Measurements from ENCODE around the gene JAZF1.
A peak's percentile ranks its signal among the peaks of the same experiment; 100 is the strongest.
"Not testable (repeated sequence)": the region's sequence is repeated elsewhere in the genome, so short reads cannot be mapped to it uniquely, and the experiment has no call there.

Gene JAZF1

GRCh38 chr7:27910326-27910725 is 270.3 kb downstream of the JAZF1 start:
- no peak for DNase-seq (ENCODE audit: low spot score)

DNA sequence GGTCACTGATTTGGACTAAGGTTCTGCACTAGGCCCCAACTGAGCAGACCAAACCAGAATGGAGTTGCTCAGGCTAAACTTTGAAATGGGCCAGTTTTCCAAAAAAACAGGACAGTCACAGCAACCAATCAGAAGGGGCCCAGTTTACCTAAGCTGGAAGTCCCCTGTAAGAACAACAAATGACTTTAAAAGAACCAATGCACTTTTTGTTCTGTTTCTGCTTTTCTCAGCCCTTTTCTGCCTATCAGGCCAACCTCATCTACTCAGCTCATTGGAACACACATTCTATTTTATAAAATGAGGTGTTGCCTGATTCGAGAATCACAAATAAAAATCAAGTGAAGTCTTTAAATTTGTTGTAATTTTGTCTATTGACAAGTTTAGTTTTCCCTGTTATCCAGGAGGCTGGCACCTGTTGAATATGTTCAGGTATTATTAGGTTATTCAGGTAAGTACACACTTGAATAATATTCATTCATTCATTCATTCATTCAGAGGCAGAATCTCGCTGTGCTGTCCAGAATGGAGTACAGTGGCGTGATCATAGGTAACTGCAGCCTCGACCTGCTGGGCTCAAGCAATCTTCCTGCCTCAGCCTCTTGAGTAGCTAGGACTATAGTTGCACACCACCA is 271.9 kb downstream of the JAZF1 start:
- DNase-seq (ENCODE audit: low spot score): no peak

DNA sequence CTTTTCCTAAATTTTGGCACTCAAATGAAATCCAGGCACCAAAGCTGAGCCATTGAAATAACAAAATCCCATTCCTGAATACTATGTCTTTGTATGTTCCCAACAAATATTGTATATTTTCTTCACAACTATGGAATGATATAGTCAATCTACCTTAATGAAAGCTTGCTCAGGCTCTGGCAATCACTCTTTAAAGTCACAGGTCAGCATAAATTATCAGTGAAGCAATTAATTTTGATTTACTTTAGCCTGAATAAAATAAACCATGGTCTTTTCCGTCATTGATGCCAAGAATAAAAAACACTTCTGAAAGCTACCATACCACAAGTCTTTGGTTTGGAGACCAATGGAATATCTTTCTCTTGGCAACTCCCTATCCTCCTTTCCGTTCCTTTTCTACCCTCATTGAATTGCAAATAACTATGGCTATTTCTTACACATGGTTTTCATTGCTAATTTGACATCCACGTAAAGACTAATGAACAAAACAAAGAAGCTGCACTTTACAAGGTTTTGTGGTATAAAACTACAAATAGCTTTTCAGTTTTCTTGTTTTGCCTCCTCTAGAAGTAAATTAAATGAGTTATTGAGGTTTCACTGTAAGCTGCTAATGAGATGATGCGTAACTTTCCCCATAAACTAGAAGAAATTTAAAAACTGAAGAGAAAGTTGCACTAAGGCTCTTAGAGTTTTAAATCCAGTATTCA is 274.1 kb downstream of the JAZF1 start:
- no peak for DNase-seq (ENCODE audit: low spot score)

DNA sequence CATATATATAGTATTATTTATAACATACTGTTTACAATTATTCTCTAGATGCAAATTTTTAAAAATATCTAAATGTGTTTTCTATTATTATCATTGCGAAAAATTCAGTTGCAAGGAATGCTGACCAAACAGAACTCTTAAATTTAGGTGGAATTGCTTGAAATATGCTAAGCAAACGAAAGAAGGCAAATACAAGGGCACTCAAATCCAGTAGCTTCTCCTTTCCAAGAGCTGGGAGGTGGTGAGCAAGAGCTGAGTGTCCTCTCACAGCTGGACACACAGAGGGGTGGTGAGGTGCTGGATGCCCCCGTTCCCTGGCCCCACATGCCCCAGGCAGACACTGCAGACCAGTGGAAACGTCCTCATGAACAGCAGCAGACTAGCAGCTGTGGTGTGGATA is 274.6 kb downstream of the JAZF1 start:
- DNase-seq (ENCODE audit: low spot score): no peak

DNA sequence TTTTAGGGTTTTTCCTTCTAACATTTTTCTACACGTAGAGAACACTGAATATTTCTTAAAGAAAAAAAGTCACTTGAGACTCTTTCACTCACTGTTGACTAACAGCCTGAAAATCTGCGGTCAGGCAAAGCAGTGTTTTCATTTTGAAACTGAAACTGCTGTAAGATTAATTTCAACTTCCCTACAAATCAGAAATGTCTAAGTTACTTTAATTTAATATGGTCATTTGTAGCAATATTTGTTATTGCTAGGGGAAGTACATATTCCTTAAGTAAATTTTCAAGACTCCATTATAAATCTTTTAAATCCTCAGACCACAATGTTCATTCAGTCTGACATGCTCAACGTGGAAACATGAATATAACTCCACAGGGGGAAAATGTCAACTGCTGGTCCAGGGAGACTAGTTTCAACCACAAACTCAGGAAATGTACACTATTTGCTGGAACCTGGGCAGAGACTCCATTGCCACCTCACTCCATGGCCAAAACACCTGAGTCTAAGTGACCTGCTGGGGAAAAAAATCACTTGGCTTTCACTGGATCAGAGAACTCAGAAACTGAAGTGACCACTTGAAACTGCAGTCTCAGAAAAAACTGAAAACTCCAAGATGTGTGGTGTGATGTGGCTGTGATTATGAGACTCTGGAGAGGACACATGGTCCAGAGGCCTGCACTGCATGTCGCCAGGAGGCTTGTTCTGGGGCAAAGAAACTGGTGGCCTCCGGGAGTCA is 279.4 kb downstream of the JAZF1 start:
- DNase-seq (ENCODE audit: low spot score): peak; percentile 69

DNA sequence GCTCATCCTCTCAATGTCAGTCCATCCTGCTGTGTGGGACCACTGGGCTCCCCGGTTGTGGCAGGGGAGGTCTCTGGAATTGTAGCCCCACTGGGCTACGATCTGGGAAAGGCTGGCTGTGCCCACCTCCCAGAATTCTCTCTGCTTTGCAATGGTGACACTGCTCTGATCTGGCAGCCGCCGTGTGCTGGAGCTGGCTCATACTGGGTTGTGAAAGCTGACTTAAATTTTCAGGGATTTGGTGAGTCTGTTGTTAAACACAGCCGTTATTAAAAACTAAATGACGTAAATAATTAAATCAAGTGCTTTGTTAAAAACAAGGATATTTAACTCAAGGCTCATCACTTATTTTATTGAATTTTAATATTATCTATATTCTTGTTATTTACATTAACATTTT is 280.6 kb downstream of the JAZF1 start:
- DNase-seq (ENCODE audit: low spot score): no peak

DNA sequence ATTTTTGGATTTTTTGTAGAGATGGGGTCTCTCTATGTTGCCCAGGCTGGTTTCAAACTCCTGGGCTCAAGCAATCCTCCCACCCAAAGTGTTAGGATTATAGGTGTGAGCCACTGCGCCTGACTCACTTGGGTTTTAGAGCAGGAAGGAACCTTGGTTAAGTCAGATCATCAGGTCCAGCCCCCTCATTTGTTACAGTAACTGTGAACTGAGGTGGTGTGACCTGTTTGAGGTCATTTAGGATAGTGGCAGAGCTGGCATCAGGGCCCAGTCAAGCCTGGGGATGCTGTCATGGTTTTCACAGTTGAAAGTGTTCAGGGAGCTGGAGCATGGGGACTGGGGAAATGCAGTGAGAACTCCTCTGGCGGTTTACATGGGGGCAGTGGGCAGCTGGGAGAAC is 281.0 kb downstream of the JAZF1 start:
- DNase-seq (ENCODE audit: low spot score): peak; percentile 49

DNA sequence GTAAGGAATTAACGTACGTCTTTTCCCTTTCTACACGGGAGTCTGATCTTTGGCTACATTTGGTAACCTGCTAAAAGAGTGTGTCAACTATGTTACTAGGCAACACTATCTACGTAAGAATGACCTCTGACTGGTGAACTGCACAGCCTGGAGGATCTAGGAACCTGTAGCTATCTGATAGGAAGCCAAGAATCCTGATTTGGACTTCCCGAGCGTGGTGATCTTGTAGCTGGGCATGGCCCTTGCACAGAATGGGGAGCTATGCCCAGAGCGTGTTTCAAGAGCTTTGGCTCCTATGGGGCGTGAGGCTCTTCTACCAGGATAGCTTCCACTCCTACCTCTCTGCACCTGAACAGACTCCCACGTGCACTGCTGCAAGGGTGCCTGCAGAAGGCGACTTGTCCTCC is 283.2 kb downstream of the JAZF1 start:
- no peak for DNase-seq (ENCODE audit: low spot score)

DNA sequence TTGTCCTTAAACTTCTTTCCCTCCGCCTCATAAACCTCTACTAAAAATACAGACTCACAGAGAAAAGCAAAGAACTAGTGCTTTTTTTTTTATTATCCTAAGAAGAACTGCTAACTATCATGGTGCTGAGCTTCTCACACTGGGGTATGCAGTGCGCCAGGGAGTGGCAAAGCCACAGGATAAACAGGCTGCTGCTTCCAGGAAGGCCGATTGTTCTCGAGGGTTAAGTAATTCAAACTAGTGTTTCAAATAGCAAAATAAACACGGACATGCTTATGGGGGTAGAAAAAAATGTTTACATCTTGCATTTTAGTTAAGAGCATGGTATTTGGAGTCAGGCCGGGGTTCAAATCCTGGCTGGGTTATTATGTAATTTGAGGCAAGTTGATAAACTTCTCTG is 283.6 kb downstream of the JAZF1 start:
- DNase-seq (ENCODE audit: low spot score): no peak

- no peak for DNase-seq (ENCODE audit: low spot score)
Observed at GRCh38 chr7:27895551-27895950, 285.0 kb downstream of the JAZF1 start.

- DNase-seq (ENCODE audit: low spot score): no peak
Observed at GRCh38 chr7:27890205-27890849, 290.3 kb downstream of the JAZF1 start.

DNA sequence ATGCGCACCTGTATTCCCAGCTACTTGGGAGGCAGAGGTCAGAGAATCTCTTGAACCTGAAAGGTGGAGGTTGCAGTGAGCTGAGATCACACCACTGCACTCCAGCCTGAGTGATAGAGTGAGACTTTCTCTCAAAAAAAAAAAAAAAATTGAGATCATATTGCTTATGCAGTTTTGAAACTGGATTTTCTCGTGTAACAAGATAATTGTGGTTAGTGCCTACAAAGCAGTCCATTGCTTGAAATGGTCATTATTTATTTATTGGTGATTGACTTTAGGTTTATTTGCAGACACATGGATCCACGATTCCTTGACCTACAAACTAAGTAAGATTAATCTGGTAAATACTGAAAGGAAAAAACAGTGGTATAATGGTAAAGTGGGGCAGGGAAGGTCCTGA is 290.8 kb downstream of the JAZF1 start:
- no peak for DNase-seq (ENCODE audit: low spot score)

GRCh38 chr7:27888736-27889135 is 291.9 kb downstream of the JAZF1 start:
- DNase-seq (ENCODE audit: low spot score): no peak

GRCh38 chr7:27886710-27887109 is 293.9 kb downstream of the JAZF1 start:
- not testable (repeated sequence) for DNase-seq (ENCODE audit: low spot score)

- no peak for DNase-seq (ENCODE audit: low spot score)
Observed at GRCh38 chr7:27885652-27886051, 294.9 kb downstream of the JAZF1 start.

GRCh38 chr7:27883696-27884095 is 296.9 kb downstream of the JAZF1 start:
- DNase-seq (ENCODE audit: low spot score): no peak

DNA sequence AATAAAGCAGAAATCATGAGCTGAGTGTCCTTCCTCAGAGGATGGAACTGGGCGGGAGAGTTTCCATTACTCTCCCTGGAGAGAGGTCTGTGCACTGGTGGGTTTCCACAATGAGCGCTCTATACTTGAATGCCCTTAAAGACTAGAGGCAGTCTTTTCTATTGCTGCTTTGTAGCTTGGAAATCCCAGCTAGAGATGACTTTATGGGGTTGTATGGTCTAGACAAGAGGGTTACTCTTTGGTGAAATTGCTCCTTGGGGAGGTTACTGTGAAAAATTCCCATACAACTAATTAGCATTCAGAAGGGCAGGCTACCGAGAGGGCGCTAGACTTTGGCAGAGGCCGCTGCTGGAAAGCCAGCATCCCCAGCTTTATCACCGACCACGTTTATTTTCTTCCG is 303.8 kb downstream of the JAZF1 start:
- no peak for DNase-seq (ENCODE audit: low spot score)

- DNase-seq (ENCODE audit: low spot score): no peak
Observed at GRCh38 chr7:27875832-27876231, 304.8 kb downstream of the JAZF1 start.

DNA sequence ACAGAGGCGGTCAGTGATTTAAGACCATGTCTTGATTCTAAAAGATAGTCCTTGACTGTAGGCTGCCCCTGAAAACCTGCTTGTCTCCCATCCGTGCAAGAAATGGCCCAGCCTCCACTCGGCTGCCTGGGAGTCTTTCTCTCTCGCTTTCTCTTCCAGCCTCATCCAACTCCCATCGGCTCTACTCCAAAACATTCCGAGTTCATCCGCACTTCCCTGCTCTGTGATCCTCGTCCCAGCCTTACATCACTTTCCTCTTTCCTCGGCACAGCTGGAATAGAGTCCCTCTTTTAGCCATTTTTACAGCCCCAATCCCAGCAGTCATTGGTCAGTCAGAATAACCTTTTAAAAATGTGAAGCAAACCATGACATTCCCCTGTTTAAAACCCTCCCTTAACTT is 305.5 kb downstream of the JAZF1 start:
- DNase-seq (ENCODE audit: low spot score): no peak

DNA sequence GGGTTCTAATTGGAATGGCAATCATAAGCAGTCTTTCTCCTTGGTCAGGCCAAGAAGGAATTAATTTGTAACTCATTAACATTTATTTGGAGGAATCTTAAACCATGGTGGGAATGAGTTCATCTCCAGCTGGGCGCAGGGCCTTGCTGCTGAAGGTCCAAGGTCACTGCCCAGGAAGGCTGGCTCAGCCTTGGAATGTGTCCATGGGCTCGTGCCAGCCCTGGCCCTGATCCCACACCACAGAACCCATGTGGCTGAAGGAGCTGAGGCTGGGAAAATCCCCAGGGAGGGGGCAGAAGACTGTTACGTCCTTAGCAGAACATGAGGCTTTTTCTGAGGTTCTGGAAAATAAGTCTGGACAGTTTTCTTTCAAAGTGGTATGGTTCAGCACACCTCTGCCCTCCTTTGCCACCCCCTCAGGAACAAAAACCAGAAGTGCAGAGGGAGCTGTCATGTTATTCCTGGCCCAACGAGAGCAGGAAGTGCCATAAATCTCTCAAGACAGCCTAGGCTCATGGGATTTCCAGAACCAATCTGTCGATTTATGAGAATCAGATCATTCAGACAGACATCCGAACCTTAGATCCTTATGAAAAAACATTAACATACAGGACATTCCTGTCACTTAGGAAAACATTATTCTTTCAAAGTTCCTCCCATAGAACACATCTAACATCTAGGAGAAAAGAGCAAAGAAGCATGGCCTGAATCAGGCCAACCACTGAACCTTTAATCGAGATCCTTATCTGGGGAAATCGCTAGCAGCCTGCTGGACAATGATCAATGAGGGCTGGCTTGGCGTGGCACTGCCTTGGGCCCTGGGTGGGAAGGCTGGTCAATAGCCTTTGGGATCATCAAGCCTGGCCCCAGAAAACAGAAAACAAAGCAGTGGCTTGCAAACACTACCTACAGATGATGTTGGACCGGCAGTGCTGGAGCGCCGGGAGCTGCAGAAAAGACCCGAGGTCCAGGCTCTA is 306.3 kb downstream of the JAZF1 start:
- DNase-seq (ENCODE audit: low spot score): peak; percentile 99

All from kidney tubule cell (primary cell).